Activated naive CD8-positive, alpha-beta T cell treated with anti-CD3 and anti-CD28 coated beads, Interleukin-2, amount 50 U/mL, for 24 hours (primary cell): ENCODE results near the gene PYGM.

Experiments used
- ATAC-seq: fragments of 150-1000 bp; cut with Tn5 transposase; one replicate; pipeline ENCODE4 v1.10.0; 2021
- DNase-seq: peaks from one replicate; pipeline ENCODE4 v3.0.0; 2021
- H3K27ac Mint-ChIP-seq: one replicate; pipeline ENCODE4 v1.8.0; 2021; ENCODE audit warnings: mild to moderate bottlenecking, mixed read lengths
- H3K27me3 Mint-ChIP-seq: one replicate; pipeline ENCODE4 v1.8.0; 2021; ENCODE audit warnings: mixed read lengths
- H3K36me3 Mint-ChIP-seq: one replicate; pipeline ENCODE4 v1.8.0; 2021; ENCODE audit warnings: low read depth, mixed read lengths
- H3K4me1 Mint-ChIP-seq: one replicate; pipeline ENCODE4 v1.8.0; 2021; ENCODE audit warnings: mixed read lengths
- H3K4me3 Mint-ChIP-seq: one replicate; pipeline ENCODE4 v1.8.0; 2021; ENCODE audit warnings: mild to moderate bottlenecking, moderate library complexity, mixed read lengths
- H3K9me3 Mint-ChIP-seq: one replicate; pipeline ENCODE4 v1.8.0; 2021; ENCODE audit warnings: mixed read lengths

PYGM gene

GRCh38 chr11:64755681-64756361 is 4.0 kb downstream of the PYGM start:
- ATAC-seq, result no peak
- H3K9me3 Mint-ChIP-seq, result no peaks in the 10 kb centered on the region
- H3K36me3 Mint-ChIP-seq, result no peaks in the 10 kb centered on the region
- no peak overlapping the region for H3K4me3 Mint-ChIP-seq
- H3K27ac Mint-ChIP-seq, result no peak overlapping the region
- no peak for DNase-seq
- no peaks in the 10 kb centered on the region for H3K27me3 Mint-ChIP-seq
- peaks cover 8% of the 10 kb centered on the region for H3K4me1 Mint-ChIP-seq

- Mint-ChIP-seq H3K9me3 (no peaks in the 10 kb centered on the region), H3K27me3 (no peaks in the 10 kb centered on the region), H3K27ac (no peak overlapping the region), H3K4me3 (no peak overlapping the region), H3K4me1 (peaks cover 4% of the 10 kb centered on the region), H3K36me3 (no peaks in the 10 kb centered on the region)
- no peak for ATAC-seq
- no peak for DNase-seq
Measured at GRCh38 chr11:64754919-64755662, 4.7 kb downstream of the PYGM start.

GRCh38 chr11:64754124-64754918 is 5.5 kb downstream of the PYGM start:
- Mint-ChIP-seq H3K4me3 (no peak overlapping the region), H3K9me3 (no peaks in the 10 kb centered on the region), H3K4me1 (no peaks in the 10 kb centered on the region), H3K27ac (no peak overlapping the region), H3K36me3 (no peaks in the 10 kb centered on the region), H3K27me3 (no peaks in the 10 kb centered on the region)
- DNase-seq (no peak), ATAC-seq (no peak)

- Mint-ChIP-seq H3K36me3 (no peaks in the 10 kb centered on the region), H3K27me3 (no peaks in the 10 kb centered on the region), H3K27ac (no peak overlapping the region), H3K4me3 (no peak overlapping the region), H3K4me1 (no peaks in the 10 kb centered on the region), H3K9me3 (no peaks in the 10 kb centered on the region)
- no peak for ATAC-seq
- DNase-seq, result no peak
Measured at GRCh38 chr11:64753380-64754123, 6.2 kb downstream of the PYGM start.

GRCh38 chr11:64753019-64753379 is 6.8 kb downstream of the PYGM start:
- Mint-ChIP-seq H3K4me3 (no peak overlapping the region), H3K36me3 (no peaks in the 10 kb centered on the region), H3K27me3 (no peaks in the 10 kb centered on the region), H3K9me3 (no peaks in the 10 kb centered on the region), H3K4me1 (no peaks in the 10 kb centered on the region), H3K27ac (no peak overlapping the region)
- DNase-seq, result no peak
- no peak for ATAC-seq

GRCh38 chr11:64752175-64752970 is 7.4 kb downstream of the PYGM start:
- no peak for ATAC-seq
- Mint-ChIP-seq H3K36me3 (no peaks in the 10 kb centered on the region), H3K4me3 (no peak overlapping the region), H3K27me3 (no peaks in the 10 kb centered on the region), H3K4me1 (no peaks in the 10 kb centered on the region), H3K9me3 (no peaks in the 10 kb centered on the region), H3K27ac (no peak overlapping the region)
- no peak for DNase-seq

GRCh38 chr11:64751580-64751979 is 8.2 kb downstream of the PYGM start:
- no peaks in the 10 kb centered on the region for H3K36me3 Mint-ChIP-seq
- H3K4me3 Mint-ChIP-seq, result no peak overlapping the region
- H3K27ac Mint-ChIP-seq, result no peak overlapping the region
- no peaks in the 10 kb centered on the region for H3K9me3 Mint-ChIP-seq
- ATAC-seq (no peak), DNase-seq (no peak)
- no peaks in the 10 kb centered on the region for H3K27me3 Mint-ChIP-seq
- no peaks in the 10 kb centered on the region for H3K4me1 Mint-ChIP-seq

GRCh38 chr11:64751136-64751535 is 8.6 kb downstream of the PYGM start:
- DNase-seq, result no peak
- no peak overlapping the region for H3K27ac Mint-ChIP-seq
- no peaks in the 10 kb centered on the region for H3K9me3 Mint-ChIP-seq

GRCh38 chr11:64750361-64751054 is 9.3 kb downstream of the PYGM start:
- peaks cover 3% of the 10 kb centered on the region for H3K4me1 Mint-ChIP-seq
- ATAC-seq (no peak), DNase-seq (no peak)
- H3K9me3 Mint-ChIP-seq, result no peaks in the 10 kb centered on the region
- no peak overlapping the region for H3K27ac Mint-ChIP-seq
- H3K27me3 Mint-ChIP-seq, result no peaks in the 10 kb centered on the region
- no peaks in the 10 kb centered on the region for H3K36me3 Mint-ChIP-seq
- H3K4me3 Mint-ChIP-seq, result no peak overlapping the region

More at GRCh38 chr11:64751136-64751535, 8.6 kb downstream of the PYGM start:
- ATAC-seq, result no peak
- no peak overlapping the region for H3K4me3 Mint-ChIP-seq
- H3K36me3 Mint-ChIP-seq, result no peaks in the 10 kb centered on the region
- H3K27me3 Mint-ChIP-seq, result no peaks in the 10 kb centered on the region
- no peaks in the 10 kb centered on the region for H3K4me1 Mint-ChIP-seq

GRCh38 chr11:64747961-64748665 is 11.7 kb downstream of the PYGM start:
- H3K4me1 Mint-ChIP-seq, result peaks cover 15% of the 10 kb centered on the region
- no peaks in the 10 kb centered on the region for H3K9me3 Mint-ChIP-seq
- peaks cover 7% of the 10 kb centered on the region for H3K27me3 Mint-ChIP-seq
- no peaks in the 10 kb centered on the region for H3K36me3 Mint-ChIP-seq
- DNase-seq (no peak), ATAC-seq (no peak)
- H3K4me3 Mint-ChIP-seq, result no peak overlapping the region
- H3K27ac Mint-ChIP-seq, result no peak overlapping the region

- H3K4me3 Mint-ChIP-seq, result no peak overlapping the region
- H3K4me1 Mint-ChIP-seq, result peaks cover 22% of the 10 kb centered on the region
- H3K27ac Mint-ChIP-seq, result no peak overlapping the region
- DNase-seq, result no peak
- ATAC-seq, result no peak
- peaks cover 7% of the 10 kb centered on the region for H3K27me3 Mint-ChIP-seq
- H3K9me3 Mint-ChIP-seq, result no peaks in the 10 kb centered on the region
- no peaks in the 10 kb centered on the region for H3K36me3 Mint-ChIP-seq
Measured at GRCh38 chr11:64746486-64746885, 13.3 kb downstream of the PYGM start.

- Mint-ChIP-seq H3K27me3 (peaks cover 7% of the 10 kb centered on the region), H3K4me3 (peak overlapping the region; percentile 76), H3K9me3 (no peaks in the 10 kb centered on the region), H3K27ac (peak overlapping the region; percentile 60), H3K4me1 (peaks cover 25% of the 10 kb centered on the region), H3K36me3 (no peaks in the 10 kb centered on the region)
- DNase-seq (peak; percentile 71), ATAC-seq (peak; percentile 38)
Measured at GRCh38 chr11:64745521-64746328, 14.0 kb downstream of the PYGM start.
